GM21423 (cell line): ENCODE data around the gene KXD1.
"Not testable (repeated sequence)": the region's sequence is repeated elsewhere in the genome, so short reads cannot be mapped to it uniquely, and the experiment has no call there.

Experiments
- ATAC-seq: cut with Tn5 transposase; IDR thresholded peaks from one replicate; pipeline ENCODE4 v1.9.1; 2021; ENCODE audit warnings: mild to moderate bottlenecking, moderate library complexity; ENCODE audit not compliant: unreplicated experiment

KXD1 gene

GRCh38 chr19:18533058-18533457 lies 24.6 kb upstream of the KXD1 start:
- no peak for ATAC-seq

- ATAC-seq, result no peak
These were observed 21.2 kb upstream of the KXD1 start for GRCh38 chr19:18536475-18536874.

GRCh38 chr19:18537431-18537830 lies 20.2 kb upstream of the KXD1 start:
- ATAC-seq, result no peak

GRCh38 chr19:18538115-18538514 lies 19.6 kb upstream of the KXD1 start:
- no peak for ATAC-seq

- ATAC-seq, result no peak
These were observed 18.3 kb upstream of the KXD1 start for GRCh38 chr19:18539372-18539771.

GRCh38 chr19:18540200-18540599 lies 17.5 kb upstream of the KXD1 start:
- not testable (repeated sequence) for ATAC-seq

GRCh38 chr19:18541258-18541991 lies 16.2 kb upstream of the KXD1 start:
- ATAC-seq, result no peak

GRCh38 chr19:18541992-18542940 lies 15.4 kb upstream of the KXD1 start:
- no peak for ATAC-seq

- ATAC-seq, result peak; percentile 90
These were observed 14.5 kb upstream of the KXD1 start, which contains the start of gene FKBP8 for GRCh38 chr19:18542941-18543813. Gene FKBP8, minus strand, starts transcription at chr19:18543573. Its CDS starts 1,603 bp downstream, at chr19:18541970.

- ATAC-seq, result peak; percentile 59
These were observed 13.7 kb upstream of the KXD1 start for GRCh38 chr19:18543814-18544475.

- no peak for ATAC-seq
These were observed 6.0 kb upstream of the KXD1 start for GRCh38 chr19:18551631-18552030.

- ATAC-seq, result no peak
These were observed 509 bp downstream of the KXD1 start for GRCh38 chr19:18558202-18558555.

- ATAC-seq, result no peak
These were observed 934 bp downstream of the KXD1 start for GRCh38 chr19:18558604-18559003.

- ATAC-seq, result no peak
These were observed 2.0 kb downstream of the KXD1 start for GRCh38 chr19:18559685-18560084.

- no peak for ATAC-seq
These were observed 4.4 kb downstream of the KXD1 start for GRCh38 chr19:18562086-18562485.

- ATAC-seq, result no peak
These were observed 9.3 kb downstream of the KXD1 start for GRCh38 chr19:18566953-18567352.

GRCh38 chr19:18568367-18568766 lies 10.7 kb downstream of the KXD1 start:
- ATAC-seq, result no peak

GRCh38 chr19:18571564-18572344 lies 14.1 kb downstream of the KXD1 start, which contains the start of gene UBA52:
Gene UBA52, plus strand, starts transcription at chr19:18571857. Its CDS starts 1,444 bp downstream, at chr19:18573301.
- peak; percentile 95 for ATAC-seq

- ATAC-seq, result no peak
These were observed 17.1 kb downstream of the KXD1 start for GRCh38 chr19:18574691-18575291.
